ENCODE data around the gene MLXIP. TPM values are rescaled to one million over a fixed set of nuclear protein-coding genes. Genes with fewer than 3 reads are reported as not detected.

MLXIP gene
- polyA plus RNA-seq, 3 donors = 20.8 to 33.2 (median 30.7) TPM

GRCh38 chr12:122133192-122133950 is 54.8 kb downstream of the MLXIP start:
- WGBS, 3 donors = 76 to 81% (median 78%) methylated on average over 25 to 28 of the region's 28 CpGs
- H3K27ac ChIP-seq (ENCODE audit: low read depth, low read length) = no peak overlapping the region

GRCh38 chr12:122135437-122136031 is 57.0 kb downstream of the MLXIP start:
- 94 to 97% (median 96%) methylated on average over 18 of the region's 18 CpGs for WGBS, 3 donors
- no peak overlapping the region for H3K27ac ChIP-seq (ENCODE audit: low read depth, low read length)

GRCh38 chr12:122137229-122137628 is 58.7 kb downstream of the MLXIP start:
- WGBS, 3 donors = 83 to 85% (median 85%) methylated on average over 10 of the region's 10 CpGs
- H3K27ac ChIP-seq (ENCODE audit: low read depth, low read length) = no peak overlapping the region

DNA sequence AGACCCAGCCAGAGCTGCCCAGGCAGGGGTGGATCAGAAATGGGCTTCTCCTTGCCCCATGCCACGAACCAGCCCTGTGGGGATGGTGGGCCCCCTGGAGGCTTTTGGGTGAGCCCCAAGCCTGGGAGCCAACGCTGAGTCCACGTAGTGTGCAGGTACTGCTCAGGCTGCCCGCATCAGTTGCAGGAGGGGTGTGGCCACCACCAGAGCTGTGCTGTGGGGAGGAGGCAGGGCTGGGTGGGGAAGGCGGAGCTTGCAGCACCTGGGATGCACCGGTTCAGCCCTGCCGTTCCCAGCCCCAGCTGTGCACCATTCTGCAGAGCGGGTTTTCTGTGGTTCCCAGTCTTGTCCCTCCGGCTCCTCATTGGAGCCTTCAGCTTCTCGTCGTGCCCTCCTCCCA is 59.1 kb downstream of the MLXIP start:
- WGBS, 3 donors = 67 to 82% (median 80%) methylated on average over 11 of the region's 11 CpGs
- no peak overlapping the region for H3K27ac ChIP-seq (ENCODE audit: low read depth, low read length)

- H3K27ac ChIP-seq (ENCODE audit: low read depth, low read length) = no peak overlapping the region
- WGBS, 3 donors = 87 to 90% (median 87%) methylated on average over 11 of the region's 11 CpGs
Measured at GRCh38 chr12:122138181-122138580, 59.6 kb downstream of the MLXIP start.

DNA sequence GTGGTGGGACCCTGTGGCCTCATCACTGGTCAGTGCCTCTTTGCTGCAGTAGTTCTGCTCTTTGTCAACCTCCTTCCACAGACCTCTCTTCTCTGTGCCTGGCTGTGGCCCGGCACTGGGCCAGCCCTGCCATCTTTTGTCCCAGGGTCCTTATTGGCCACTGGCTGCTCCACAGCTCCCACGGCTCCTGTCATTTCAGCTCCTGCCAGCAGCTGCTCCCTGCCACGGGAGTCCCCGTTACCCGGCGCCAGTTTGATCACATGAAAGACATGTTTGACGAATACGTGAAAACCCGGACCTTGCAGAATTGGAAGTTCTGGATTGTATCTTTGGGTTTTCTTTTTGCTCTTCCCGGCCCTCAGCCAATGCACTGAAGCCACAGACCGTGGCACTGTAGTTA is 60.1 kb downstream of the MLXIP start:
- 87 to 90% (median 88%) methylated on average over 11 of the region's 11 CpGs for WGBS, 3 donors
- H3K27ac ChIP-seq (ENCODE audit: low read depth, low read length) = no peak overlapping the region

DNA sequence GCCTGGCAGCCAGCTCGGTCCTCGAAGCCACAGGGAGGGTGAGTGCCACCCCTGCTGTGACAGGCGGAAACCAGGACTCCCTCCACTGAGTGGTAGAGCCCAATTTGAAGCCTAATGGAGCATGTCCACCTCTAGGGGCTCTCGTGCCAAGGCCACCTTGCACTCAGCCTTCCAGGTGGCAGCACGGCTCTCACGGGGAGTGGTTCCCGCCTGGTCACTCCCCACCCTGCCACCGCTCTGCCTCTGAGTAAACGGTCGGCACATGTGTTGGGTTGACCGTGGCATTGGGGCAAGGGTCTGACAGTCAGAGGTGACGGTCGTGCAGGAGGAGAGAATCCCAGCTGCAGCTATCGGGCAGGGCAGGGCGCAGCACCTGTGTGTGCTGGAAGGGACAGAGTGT is 60.7 kb downstream of the MLXIP start:
- H3K27ac ChIP-seq (ENCODE audit: low read depth, low read length) = no peak overlapping the region
- WGBS, 3 donors = 91 to 95% (median 94%) methylated on average over 15 of the region's 15 CpGs

GRCh38 chr12:122139941-122140340 is 61.4 kb downstream of the MLXIP start:
- 85 to 90% (median 90%) methylated on average over 8 of the region's 8 CpGs for WGBS, 3 donors

DNA sequence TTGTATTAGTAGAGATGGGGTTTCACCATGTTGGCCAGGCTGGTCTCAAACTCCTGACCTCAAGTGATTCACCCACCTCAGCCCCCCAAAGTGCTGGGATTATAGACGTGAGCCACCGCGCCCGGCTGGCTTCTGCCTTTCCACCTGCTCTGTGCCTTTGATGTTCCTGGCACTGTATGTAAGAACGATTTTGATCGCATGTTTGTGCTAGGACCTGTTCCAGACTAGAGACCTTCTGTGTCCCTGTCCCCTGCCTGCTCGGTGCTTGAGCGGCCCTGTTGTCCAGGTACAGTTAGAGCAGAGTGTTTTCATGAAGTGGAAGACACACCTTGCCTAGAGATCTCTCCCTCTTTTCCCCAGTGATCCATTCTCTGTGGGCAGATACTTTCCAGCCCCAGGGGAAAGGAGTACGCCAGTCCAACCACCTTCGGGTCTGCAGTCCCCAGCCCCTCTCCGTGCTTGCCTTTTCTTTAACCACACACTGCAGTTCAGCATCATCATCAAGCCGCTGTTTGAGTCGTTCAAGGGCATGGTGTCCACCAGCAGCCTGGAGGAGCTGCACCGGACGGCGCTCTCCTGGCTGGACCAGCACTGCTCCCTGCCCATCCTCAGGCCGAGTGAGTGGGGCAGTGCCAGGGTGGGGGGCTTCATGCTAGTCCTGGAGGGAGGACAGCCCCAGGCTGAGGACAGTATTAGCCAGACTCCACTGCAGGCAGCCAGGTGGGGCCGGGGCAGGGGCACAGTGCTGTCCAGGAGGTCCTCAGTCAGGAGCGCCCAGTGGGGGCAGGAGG is 62.1 kb downstream of the MLXIP start:
- 89 to 97% (median 97%) methylated on average over 19 of the region's 19 CpGs for WGBS, 3 donors
- H3K27ac ChIP-seq (ENCODE audit: low read depth, low read length) = no peak overlapping the region

More at GRCh38 chr12:122139941-122140340, 61.4 kb downstream of the MLXIP start:
- no peak overlapping the region for H3K27ac ChIP-seq (ENCODE audit: low read depth, low read length)

DNA sequence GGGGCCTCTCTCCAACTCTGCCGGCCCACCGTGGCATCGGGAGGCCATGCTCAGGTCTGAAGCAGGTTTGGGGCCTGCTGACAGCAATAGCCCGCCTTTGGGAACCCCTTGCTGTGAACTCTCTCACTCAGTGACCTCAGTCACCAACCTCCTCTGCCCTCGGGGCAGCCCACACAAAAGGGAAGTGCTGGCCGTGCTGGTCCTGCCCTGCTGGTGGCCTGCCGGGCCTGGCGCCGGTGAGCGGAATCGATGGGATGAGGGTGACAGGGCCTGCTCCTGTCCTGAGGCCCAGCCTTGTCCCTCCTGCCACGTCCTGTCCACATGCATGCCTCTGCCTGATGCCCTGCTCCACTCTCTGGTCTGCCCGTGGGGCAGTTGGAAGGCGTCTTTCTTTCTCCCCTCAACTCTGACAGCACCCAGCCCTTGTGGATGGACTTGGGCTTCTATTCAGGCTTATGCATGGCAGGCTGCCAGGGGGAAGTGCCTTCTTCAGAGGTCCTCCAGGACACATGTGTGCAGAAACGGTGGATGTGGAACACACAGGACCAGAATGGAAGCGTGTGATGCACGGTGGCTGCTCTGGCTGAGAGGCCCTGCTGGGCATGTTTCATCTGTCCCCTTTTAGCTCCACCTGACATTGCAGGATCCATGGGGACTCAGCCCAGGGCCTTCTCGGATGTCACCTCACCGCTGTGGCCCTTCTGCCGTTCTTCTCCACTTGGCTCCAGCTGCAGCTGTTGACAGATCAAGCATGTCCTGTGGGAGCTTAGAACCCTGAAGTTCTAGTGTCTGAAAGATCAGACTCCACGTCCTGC is 63.6 kb downstream of the MLXIP start:
- H3K27ac ChIP-seq (ENCODE audit: low read depth, low read length) = no peak overlapping the region

DNA sequence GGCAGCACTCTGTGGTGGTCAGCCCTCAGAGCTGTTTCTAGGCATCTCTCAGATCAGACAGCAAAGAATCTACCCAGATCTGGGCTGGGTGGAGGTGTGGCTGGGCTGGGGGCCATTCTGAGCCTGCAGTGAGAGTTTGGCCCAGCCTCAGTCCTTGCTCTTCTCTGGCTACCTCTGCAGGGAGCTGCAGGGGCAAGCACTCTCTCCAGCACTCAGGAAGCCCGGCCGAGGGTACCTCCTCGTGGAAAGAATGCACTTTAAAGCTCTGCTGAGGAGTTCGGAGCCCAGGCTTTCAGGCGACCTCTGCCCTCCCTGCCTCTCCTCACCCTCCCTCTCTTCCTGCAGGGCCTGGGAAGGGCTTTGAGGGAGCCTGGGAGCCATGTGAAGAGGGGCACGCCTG is 64.3 kb downstream of the MLXIP start:
- 57 to 65% (median 63%) methylated on average over 6 of the region's 6 CpGs for WGBS, 3 donors

More for the DNA sequence above, 63.6 kb downstream of the MLXIP start:
- 86 to 88% (median 87%) methylated on average over 21 of the region's 21 CpGs for WGBS, 3 donors

GRCh38 chr12:122144885-122145284 is 66.3 kb downstream of the MLXIP start:
- H3K27ac ChIP-seq (ENCODE audit: low read depth, low read length) = no peak overlapping the region

More for the DNA sequence above, 64.3 kb downstream of the MLXIP start:
- H3K27ac ChIP-seq (ENCODE audit: low read depth, low read length) = no peak overlapping the region

GRCh38 chr12:122145505-122146330 is 67.2 kb downstream of the MLXIP start:
- 84 to 95% (median 94%) methylated on average over 23 of the region's 23 CpGs for WGBS, 3 donors
- H3K27ac ChIP-seq (ENCODE audit: low read depth, low read length) = no peak overlapping the region

More at GRCh38 chr12:122144885-122145284, 66.3 kb downstream of the MLXIP start:
- 88 to 93% (median 92%) methylated on average over 12 of the region's 12 CpGs for WGBS, 3 donors

GRCh38 chr12:122147514-122148290 is 69.1 kb downstream of the MLXIP start:
- no peak overlapping the region for H3K27ac ChIP-seq (ENCODE audit: low read depth, low read length)
- WGBS, 3 donors = 83 to 86% (median 84%) methylated on average over 21 of the region's 21 CpGs

DNA sequence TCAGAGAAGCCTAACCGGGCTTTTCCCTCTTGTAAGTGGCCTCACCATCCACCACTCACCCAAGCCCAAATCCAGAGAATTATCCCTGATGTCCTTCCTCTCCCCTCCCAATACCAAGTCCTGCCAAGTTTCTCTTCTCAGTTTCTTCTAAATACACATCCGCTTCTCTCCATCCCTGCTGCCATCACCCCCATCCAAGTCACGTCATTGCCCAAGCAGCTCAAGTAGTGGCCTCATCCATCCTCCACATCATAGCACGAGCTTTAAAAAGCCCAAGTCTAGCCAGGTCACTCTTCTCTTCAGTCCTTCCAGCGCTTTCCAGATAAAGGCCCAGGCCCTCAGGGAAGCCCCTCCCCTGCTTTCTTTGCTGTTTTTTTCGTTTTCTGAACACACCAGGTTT is 70.1 kb downstream of the MLXIP start:
- no peak overlapping the region for H3K27ac ChIP-seq (ENCODE audit: low read depth, low read length)
- 46 to 58% (median 51%) methylated on average over 6 of the region's 6 CpGs for WGBS, 3 donors

DNA sequence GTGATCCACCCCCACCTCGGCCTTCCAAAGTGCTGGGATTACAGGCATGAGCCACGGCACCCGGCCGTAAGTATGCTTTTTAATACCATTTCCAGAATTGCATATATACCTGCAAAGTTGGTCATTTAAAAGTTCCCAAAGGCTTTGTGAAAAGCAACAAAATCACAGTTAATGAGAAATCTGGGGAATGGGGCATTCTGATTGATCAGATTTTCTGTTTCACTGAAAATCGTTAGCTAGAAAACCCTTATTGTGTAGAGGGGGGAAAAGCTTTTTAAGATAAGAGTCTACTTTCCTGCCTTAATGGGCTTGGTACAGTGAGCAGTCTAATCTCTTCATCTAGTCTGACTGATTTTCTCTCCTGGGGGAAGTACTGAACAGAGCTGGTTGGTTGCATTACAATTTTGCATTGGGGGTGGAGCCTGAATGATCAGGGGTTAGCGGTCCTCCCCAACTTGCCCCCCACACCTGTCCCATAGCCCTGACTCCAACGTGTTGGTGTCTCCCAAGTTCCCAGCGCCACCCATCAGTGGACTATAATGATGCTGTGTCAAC is 71.6 kb downstream of the MLXIP start:
- no peak overlapping the region for H3K27ac ChIP-seq (ENCODE audit: low read depth, low read length)
- 69 to 73% (median 72%) methylated on average over 8 of the region's 8 CpGs for WGBS, 3 donors

All from adipose tissue (tissue), 3 donors.